Lung microvascular endothelial cell (primary cell): ENCODE data around the gene WDR33. TPM values are rescaled to one million over a fixed set of nuclear protein-coding genes. Genes with fewer than 3 reads are reported as not detected.
"Not testable (repeated sequence)": the region's sequence is repeated elsewhere in the genome, so short reads cannot be mapped to it uniquely, and the experiment has no call there.

Experiments
- DNase-seq, 2 donors: peaks; one replicate each; pipeline versions ENCODE4 v3.0.0 to v3.0.0-alpha.2; 2010; ENCODE audit warnings: low read depth in 2 of 2
- total RNA-seq: library from RNA; depleted of rRNA; stranded (reverse); fragments of >200 nt; gene quantifications from 2 replicates; pipeline ENCODE4 v1.2.1, GENCODE V29; 2014

The WDR33 gene
- total RNA-seq, 1 donor from 2014 or later = 20.8 TPM

DNA sequence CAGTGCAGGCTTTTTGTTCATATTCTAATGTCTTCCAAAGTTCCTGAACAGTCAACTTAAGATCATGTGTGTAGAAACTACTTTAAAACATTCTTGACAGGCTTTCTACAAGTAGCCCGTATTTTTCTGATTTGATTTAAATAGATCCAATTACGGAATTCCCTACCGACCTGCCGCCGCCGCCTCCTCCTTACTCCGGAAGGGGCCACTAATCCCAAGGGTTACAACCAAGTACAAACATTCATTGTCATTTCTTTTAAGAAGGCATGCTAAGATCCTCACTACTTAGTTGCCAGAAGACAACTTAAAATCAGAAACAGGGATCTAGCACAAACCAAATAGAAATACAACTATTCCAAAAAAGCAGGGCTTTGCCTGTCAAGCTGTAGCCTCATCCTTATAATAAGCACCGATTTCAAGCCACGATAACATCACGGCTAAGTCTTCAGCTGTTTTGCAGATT, 784 bp downstream of the WDR33 start:
- DNase-seq = peak in 1 of 2 donors; percentile 47

DNA sequence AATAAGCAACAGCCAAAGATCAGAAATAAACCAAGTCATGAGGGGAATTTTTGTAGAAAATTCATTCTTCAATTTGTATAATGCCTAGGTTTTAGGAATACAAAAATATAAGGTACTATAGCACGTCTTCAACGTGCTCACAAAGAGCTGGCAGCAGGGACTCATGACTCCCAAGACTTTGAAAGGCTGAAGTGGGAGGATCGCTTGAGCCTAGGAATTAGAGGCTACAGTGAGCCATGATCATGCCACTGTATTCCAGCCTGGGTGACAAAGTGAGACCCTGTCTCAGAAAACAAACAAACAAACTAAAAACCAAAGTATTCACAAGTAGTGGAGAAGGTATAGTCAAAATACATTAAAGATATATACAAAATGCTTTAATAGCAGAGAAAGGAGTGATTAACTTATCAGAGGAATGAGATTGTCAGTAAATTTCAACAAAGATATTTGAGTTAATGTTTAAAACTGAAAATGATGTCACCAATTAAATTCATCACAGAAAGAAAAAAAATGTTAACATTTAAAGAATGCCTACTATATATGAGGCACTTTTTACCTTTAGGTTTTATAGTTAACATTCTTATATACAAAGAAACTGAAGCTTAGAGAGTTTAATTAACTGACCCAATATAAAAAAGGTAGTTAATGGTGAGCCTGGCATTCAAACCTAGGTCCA, 3.2 kb downstream of the WDR33 start:
- DNase-seq = peak in 1 of 2 donors; percentile 46

DNA sequence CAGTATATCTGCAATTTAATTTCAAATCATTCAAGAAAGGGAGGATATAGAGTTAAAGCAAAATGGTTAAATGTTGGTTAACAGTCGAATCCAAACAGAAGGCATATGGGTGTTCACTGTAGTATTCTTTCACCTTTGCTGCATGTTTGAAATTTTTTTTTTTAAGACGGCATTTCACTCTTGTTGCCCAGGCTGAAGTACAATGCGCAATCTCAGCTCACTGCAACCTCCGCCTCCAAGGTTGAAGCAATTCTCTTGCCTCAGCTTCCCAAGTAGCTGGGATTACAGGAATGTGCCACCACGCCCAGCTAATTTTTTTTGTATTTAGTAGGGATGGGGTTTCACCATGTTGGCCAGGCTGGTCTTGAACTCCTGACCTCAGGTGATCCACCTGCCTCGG, 4.1 kb downstream of the WDR33 start:
- not testable (repeated sequence) for DNase-seq

DNA sequence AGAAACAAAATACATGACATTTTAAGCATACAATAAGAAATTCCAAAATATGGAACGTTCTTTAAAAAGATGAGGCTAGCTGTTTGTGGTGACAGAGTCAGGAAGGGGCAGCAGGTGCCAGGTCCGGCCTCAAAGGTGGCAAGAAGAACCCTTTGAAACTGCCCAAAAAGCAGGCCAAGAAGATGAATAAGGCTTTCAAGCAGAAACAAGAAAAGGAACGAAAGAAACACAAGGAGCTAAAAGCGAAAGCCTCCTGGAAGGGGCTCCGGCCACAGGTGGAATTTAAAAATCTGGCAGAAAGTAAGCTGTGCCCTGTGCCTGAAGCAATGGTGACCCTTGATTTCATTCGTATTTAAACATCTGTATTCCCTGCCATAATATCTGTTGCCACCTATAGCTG, 5.5 kb downstream of the WDR33 start:
- no peak for DNase-seq

DNA sequence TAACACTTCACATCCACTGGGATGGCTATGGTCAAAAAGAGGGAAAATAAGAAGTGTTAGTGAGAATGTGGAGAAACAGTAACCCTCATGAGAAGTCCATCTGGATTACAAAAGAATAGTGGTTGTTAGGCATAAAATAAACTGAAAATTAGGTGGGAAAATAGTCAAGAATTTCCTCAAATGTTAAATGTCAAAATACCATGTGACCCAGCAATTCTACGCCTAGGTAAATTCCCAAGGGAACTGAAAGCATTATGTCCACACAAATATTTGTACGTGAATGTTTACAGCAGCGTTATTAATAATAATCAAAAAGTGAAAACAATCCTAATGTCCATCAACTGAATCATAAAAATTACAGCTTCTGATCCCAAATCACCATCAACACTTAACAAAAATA, 11.0 kb downstream of the WDR33 start:
- DNase-seq = no peak

DNA sequence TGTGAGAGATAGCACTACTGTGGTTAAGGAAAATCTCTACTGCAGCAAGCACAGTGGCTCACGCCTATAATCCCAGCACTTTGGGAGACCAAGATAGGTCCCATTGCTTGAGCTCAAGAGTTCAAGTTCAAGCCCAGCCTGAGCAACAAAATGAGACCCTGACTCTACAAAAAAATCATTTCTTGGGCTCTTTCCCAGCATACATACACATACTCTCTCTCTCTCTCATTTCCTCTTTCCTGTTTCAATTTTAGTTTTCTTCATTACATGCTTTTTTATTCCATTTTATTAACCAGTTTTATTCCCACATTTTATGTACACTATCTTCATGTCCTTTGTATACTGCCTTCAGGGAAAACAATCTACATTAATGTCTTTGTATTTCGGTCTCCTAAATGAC, 14.6 kb downstream of the WDR33 start:
- peak in 1 of 2 donors; percentile 16 for DNase-seq

DNA sequence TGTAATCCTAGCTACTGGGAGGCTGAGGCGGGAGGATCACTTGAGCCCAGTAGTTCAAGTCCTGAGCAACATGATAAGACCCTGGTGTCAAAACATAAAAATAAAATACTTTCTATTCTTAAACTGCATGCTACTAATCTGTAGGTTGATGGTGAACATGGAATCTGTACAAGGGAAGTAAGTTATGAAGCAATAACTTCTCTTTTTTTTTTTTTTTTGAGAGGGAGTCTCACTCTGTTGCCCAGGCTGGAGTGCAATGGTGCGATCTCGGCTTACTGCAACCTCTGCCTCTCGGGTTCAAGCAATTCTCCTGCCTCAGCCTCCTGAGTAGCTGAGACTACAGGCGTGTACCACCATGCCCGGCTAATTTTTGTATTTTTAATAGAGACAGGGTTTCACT, 16.1 kb downstream of the WDR33 start:
- not testable (repeated sequence) for DNase-seq

DNA sequence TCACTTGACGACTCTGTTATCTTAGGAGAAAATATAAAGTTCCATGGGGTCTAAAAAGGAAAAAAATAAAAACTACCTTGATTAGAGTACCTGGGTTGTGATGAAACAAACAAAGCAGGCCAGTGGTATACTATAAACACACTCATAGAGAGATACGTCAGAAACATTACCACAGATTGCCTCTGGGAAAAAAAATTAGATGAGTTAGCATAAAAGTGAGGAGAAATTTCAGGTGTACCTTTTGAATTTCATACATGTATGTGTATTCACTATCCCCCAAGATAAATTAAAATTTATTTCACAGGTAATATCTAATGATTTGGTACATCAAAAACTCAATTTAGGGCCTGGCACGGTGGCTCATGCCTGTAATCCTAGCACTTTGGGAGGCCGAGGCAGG, 18.2 kb downstream of the WDR33 start:
- no peak for DNase-seq

DNA sequence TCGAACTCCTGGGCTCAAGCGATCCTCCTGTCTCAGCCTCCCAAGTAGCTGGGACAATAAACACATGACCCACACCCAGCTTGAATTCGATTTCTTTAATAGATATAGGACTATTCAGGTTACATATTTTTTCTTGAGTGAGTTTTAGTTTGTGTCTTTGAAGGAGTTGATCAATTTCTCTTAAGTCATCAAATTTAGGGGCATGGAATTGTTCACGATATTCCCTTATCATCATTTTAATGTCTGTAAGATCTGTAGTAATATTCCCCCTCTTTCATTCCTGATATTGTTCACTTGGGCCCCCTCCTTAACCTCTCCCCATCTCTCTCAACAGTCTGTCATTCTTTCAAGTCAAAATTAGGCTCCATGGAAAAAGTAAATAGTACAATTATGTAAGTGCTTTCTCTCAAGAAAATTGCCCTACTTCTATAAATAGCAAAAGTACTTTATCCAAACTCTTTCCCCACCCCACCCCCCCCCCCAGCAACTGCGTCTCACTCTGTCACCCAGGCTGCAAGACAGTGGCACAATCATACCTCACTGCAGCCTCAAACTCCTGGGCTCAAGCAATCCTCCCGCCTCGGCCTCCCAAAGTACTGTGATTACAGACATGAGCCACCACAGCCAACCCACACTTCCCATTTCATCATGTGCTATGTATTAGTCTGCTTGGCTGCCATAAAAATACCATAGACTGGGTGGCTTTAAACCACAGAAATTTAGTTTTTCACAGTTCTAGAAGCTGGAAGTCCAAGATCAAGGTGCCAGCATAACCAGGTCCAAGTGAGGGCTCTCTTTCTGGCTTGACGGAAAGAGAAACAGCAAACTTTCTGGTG, 20.1 kb downstream of the WDR33 start:
- no peak for DNase-seq

DNA sequence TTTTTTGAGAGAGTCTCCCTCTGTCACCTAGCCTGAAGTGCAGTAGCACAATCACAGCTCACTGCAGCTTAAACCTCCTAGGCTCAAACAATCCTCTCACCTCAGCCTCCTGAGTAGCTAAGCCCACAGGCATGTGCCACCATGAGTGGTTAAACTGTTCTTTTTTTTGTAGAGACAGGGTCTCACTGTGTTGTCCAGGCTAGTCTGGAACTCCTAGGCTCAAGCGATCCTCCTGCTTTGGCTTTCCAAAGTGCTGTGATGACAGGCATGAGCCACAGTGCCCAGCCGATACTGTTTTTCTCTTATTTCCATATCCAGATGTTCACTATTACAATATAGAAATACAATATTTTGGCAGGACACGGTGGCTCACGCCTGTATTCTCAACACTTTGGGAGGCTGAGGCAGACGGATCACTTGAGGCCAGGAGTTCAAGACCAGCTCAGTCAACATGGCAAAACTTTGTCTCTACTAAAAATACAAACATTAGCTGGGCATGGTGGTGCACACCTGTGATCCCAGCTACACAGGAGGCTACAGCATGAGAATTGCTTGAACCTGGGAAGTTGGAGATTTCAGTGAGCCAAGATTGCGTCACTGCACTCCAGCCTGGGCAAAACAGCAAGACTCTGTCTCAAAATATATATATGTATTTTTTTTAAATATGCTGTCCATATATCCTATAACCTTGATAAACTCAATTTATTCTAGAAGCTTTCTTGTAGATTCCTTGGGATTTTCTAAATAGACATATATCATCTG, 24.7 kb downstream of the WDR33 start:
- DNase-seq = no peak

DNA sequence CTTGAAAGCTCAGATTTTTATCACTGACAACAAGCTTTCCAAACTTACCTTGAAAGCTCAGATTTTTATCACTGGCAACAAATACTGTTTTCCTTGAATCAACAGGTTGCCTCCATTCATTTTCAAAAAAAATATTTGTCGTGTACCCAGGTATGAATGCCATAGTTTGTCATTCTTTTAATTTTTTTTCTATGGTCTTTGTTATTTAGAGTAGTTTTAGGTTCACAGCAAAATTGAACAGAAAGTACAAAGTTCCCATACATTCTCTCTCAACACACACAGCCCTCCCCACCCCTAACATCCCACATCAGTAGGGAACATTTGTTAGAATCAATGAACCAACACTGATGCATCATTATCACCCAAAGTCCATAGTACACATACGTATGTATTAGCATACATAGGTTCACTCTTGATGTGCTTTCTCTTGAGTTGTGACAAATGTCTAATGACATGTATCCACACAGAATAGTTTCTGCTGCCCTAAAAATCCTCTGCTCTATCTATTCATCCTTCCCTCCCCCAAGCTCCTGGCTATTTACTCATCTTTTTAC, 25.9 kb downstream of the WDR33 start:
- no peak for DNase-seq

DNA sequence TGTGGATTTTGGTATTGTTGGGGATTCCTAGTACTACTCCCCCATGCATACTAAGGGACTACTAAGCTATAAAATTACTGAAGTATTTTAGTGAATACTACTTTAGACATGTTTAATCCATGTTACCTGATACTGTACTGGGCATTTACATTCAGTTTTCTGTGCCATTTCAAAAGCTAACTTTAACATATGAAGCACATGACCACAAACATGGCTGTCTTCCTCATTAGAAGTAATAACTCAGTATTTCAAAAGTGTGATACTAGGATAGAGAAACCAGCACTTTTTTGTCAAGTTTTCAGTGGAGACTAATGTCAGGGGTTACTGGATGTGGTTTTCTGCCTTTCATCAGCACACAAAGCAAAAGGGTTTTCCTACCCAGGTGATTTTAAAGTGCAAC, 27.9 kb downstream of the WDR33 start:
- no peak for DNase-seq

DNA sequence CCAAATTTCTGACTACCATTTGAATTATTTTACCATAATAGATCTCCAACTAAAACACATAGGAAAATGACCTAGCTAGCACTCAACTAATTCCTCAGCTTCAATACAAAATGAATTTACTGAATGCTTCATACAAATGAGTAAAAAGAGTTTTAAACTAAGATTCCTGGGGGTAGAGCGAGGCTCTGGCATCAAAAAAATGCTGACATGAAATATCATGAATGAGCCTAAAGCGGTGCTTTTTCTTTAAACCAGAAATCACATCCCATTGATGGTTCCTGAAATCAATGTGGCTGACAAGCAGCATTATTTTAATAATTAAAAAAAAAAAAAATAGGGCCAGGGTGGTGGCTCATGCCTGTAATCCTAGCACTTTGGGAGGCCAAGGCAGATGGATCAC, 32.1 kb downstream of the WDR33 start:
- DNase-seq = no peak

DNA sequence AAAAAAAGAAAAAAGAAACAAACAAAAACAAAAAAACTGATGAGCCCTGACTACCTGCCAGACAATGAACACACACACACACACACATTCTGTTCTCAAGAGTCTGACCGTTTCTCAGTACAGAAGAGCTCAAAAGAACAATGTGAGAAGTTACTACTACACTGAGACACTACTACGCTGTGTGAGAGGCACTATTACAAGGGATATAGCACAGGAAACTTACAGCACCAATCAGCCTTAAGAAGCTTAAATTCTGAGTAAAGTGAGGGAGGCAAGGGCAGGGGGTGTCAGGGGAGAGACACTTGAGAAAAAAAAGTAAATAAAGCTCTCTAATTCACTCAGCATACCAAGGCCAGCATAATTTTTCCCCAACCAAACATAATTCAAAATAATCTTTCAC, 32.5 kb downstream of the WDR33 start:
- no peak for DNase-seq

DNA sequence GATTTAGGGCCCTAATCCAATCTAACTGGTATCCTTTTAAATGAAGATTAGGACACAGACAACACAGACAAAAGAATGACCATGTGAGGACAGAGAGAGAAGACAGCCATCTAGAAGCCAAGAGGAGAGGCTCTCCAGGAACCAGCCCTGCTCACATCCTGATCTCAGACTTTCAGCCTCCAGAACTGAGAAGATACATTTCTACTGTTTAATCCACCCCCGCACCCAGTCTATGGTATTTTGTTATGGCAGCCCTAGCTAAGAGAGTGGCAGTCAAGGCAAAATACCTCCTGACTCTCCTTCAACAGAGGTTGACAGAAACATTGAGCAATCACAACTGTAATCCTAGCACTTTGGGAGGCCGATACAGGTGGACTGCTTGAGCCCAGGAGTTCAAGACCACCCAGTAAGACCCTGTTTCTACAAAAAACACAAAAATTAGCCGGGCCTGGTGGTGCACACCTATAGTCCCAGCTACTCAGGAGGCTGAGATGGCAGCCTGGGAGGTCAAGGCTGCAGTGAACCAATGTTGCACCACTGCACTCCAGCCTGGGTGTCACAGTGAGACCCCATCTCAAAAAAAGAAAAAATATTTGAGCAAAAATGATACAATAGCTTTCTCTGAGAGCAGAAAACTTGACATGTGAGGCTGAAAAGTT, 34.7 kb downstream of the WDR33 start:
- DNase-seq = no peak

DNA sequence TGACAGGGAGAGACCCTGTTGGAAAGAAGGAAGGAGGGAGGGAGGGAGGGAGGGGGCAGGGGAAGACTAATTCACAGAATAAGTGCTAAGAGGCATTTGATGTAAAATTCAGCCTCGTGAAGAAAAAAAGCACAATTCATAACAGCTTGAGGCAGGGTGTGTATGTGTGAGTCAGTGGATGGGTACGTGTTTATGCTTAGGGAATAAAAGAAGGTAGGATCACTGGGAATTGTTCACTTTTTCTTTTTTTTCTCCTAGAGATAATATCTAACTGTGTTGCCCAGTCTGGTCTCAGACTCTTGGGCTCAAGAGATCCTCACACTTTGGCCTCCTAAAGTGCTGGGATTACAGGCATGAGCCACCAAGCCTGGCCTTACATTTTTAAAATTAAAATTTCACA, 39.2 kb downstream of the WDR33 start:
- peak in 1 of 2 donors; percentile 64 for DNase-seq

DNA sequence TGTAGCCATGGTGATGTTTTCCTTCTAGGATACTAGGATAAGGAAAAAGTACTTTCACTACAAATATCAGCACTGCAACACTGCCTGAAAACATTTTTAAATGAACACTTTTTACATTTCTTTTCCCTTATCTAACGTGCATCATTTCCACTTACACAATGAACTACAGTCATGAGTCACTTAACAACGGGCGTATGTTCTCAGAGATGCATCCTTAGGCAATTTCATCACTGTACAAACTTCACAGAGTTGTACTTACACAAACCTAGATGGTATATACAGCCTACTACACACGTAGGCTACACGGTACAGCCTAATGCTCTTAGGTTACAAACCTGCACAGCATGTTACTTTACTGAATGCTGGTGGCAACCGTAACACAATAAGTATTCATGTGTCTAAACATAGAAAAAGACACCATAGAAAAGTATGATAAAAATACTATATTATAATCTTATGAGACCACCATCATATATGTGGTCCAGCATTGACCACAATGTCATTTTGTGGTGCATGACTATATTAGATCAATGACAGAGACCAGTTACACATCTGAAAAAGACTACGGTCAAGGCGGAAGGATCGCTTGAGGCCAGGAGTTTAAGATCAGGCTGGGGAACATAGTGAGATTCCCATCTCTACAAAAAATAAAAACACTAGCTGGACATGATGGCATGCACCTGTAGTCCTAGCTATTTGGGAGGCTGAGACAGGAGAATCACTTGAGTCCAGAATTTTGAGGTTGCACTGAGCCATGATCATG, 39.8 kb downstream of the WDR33 start:
- DNase-seq = peak; percentile 37 to 90

DNA sequence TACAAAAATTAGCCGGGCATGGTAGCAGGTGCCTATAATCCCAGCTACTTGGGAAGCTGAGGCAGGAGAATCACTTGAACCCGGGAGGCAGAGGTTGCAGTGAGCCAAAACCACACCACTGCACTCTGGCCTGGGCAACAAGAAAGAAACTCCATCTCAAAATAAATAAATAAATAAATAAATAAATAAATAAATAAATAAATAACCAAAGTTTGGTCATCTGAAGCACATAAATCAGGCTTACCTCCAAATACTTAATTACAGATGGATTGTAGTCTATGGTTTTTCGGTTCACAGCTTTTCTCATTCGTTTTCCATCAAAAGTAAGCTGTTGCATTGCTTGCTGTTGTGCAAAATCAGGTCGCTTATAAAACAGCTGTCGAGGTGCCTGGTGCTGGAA, 40.4 kb downstream of the WDR33 start:
- not testable (repeated sequence) for DNase-seq

DNA sequence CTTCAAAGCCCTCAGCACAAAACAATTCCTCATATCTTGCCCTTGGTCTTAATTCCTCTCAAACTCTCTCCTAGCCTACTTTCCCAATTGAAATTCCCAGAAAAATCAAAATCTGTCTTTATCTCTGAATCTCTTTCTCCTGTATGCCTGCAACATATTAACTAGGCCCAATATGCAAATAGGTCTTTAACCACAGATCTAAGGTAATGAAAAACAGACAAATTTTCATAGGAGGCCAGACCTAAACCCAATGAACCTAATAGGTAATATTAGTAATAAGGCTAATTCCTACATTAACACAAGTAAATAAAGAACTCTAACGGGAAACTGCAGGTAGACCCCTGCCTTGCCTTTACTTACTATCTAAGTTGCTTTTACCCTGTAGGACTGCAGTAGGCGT, 41.4 kb downstream of the WDR33 start:
- DNase-seq = no peak

DNA sequence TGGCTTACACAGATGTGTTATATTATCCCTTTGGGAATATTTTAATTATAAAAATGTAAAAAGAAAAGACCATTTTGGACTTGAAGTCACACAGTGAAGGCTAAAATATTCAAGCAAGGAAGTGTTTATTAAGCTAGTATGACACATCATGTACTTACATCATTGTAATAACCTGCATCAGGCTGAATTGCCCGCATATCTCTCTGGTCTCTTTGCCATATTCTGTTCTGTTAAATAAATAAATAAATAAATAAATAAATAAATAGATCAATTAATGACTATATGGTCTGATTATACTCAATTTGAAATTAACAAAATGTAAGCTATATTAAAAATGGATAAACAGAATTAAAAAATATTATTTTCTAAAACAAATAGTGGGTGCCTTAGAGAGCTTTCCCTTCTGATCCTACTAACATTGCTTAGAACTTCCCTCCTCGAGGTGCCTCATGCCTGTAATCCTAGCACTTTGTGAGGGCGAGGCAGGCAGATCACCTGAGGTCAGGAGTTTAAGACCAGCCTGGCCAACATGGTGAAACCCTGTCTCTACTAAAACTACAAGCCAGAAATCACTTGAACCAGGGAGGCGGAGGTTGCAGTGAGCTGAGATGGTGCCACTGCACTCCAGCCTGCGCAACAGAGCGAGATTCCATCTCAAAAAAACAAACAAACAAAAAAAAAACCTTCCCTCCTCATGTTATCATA, 42.0 kb downstream of the WDR33 start:
- peak in 1 of 2 donors; percentile 49 for DNase-seq
